NCI-H2196 (cell line): ENCODE measurements around the gene KCNJ6.
"Not testable (repeated sequence)": the region's sequence is repeated elsewhere in the genome, so short reads cannot be mapped to it uniquely, and the experiment has no call there.

Source experiments
- DNase-seq: peaks from one replicate; lab custom pipeline; 2025; ENCODE audit not compliant: unreplicated experiment; lab: John Stamatoyannopoulos, UW

Gene KCNJ6, protein sequence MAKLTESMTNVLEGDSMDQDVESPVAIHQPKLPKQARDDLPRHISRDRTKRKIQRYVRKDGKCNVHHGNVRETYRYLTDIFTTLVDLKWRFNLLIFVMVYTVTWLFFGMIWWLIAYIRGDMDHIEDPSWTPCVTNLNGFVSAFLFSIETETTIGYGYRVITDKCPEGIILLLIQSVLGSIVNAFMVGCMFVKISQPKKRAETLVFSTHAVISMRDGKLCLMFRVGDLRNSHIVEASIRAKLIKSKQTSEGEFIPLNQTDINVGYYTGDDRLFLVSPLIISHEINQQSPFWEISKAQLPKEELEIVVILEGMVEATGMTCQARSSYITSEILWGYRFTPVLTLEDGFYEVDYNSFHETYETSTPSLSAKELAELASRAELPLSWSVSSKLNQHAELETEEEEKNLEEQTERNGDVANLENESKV

DNA sequence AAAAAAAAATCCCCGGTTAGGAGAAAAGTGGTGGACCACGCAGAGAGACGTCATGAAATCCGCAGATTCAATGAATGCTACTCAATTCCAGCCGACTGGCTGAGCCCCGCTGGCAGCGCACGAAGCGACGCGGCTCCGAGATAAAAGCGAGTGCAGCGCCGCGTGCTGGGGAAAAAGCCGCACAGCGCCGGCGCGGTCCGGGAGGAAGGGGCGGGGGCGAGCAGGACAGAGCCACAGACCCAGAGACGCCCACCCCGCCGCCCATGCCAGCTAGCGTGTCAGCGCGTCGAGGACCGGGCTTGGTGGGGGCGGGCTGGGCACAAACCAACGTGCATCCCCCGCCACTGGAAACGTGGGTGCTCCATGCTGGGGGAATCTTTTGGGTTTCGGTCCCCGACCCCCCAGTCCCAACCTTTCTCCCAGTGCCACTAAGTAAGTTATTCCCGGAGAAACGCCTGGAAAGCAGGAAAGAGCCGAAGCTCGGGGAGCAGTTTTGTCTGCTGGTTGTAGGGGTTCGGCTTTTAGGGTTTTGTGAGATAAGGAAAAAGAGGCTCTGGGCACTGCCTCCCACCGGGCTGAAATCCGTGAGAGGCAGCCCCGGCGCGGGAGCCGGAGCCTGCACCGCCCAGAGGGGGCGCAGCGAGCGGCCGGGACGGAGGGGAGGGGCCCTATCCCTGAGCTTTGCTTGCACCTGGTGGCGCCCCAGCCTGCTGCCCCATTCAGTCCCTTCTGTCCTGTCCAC, at the start of gene KCNJ6:
Gene KCNJ6 (minus strand): TSS at position 148 of the 742 bp plus-strand sequence. CDS start 75,775 bp downstream, outside the sequence.
- peak; percentile 84 for DNase-seq

DNA sequence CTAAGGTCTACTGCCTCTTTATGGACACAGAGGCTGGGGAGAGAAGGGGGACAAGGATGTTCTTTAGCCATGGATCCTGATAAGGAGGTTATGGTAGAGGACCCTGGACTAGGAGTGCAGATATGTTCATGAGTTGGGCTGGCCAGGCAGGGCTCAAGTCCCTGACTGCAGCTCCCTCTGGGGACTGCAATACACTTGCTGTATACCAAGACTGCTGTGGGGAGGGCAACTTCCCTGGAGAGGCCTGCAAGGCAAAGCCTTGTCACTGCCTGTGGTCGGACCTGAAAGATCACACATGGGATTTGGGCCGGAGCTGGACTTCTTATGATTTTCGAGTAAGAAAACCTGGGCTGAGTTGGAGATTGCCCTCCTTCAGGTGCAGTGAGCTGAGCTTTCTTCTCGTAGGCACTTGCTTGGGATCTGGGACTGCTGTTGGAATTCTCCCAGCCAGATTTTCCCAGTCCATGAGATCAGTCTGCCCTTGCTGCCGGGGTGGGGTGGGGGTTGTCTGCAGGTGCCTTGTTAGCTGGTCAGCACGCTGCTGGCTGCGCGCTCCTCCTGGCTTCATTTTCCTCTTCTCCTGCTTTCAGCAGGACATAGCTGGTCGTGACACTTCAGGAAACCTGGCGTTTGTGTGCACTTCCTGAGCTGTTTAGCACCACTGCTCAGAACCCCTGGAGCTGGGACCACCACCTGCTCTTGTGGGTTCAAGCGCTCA, 49.0 kb upstream of the KCNJ6 start:
- no peak for DNase-seq

DNA sequence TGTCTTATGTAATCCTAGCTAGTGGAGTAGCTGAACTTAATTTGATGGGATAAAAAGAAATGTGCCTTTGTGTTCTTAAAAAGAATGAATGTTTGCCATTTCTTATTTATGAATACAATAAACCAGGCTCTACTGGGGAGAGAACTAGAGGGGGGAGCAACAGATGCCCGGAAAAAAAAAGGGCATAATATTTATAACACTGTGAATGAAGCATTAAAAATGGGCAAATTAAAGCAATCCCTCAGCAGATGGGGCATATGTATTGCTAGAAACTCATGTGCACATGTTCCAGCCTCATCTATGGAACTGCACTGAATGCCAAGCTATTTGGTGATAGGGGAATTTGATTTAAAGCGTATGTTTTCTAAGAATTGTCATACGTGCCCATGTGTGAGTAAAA, 42.3 kb upstream of the KCNJ6 start:
- DNase-seq, result no peak

DNA sequence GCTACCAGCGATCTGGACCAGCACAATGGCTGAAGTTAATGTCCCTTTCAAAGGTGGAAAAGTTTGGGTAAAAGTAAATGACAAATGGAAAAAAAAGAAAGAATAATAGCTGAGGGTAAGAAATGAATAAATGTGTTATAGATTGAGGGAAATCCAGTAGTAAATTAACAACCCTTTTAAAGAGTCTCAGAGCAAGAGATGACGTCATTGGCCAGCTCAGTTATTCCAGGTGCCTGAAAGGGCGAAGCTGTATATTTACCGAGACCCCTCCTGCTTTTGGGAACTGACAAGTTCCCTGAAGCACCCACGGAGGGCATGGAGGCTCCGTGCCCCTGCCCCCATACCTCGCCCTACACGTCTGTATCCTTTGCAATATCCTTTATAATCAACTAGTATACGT, 40.5 kb upstream of the KCNJ6 start:
- DNase-seq, result no peak

DNA sequence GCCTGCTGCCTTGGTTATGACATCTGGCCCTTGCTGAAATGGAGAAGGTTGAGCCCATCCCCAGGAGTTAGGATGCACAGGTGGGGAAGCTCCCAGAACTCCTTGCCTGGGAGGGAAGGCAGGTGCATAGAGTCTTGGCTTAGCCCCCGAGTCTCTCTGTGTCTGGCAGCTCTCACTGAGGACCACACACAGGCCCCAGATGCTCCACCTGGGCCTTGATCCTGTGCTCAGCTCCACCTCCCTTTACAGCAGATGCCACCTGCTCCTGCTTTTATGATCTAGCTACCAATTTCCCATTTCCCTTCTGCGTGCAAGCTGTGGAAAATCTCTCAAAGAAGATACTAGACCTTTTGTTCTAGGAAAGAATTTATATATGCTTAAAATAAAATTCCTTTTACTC, 28.8 kb upstream of the KCNJ6 start:
- no peak for DNase-seq

DNA sequence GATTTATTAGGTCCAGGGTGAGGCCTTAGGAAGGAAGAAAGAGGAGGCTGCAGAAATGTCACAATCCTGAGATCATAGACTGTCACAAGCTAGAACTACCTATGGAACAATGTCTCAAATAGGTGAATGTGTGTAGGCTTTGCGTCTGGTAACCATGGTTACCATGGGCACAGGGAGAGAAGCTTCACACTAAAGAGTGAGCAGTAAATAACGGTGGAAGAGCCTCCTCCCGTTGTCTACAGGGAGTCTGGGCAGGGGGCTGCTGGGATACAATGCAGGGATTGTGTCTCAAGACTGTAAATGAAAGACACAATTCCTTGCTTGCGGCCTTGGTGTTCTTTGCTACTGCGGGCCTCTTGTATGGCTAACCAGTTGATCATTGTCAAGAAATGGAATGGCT, 28.2 kb upstream of the KCNJ6 start:
- no peak for DNase-seq

DNA sequence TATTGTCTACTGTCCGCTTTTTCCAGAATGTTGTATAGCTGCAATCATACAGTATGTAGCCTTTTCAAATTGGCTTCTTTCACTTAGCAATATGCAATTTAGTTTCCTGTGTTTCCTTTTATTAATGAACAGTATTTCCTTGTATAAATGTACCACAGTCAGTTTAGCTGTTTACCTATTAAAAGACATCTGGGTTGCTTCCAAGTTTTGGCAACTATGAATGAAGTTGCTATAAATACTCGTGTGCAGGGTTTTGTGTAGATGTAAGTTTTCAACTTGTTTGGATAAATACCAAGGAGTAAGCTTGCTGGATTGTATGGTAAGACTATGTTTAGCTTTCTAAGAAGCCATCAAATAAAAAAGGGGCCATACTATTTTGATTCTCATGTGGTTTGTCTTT, 24.4 kb upstream of the KCNJ6 start:
- DNase-seq, result no peak

DNA sequence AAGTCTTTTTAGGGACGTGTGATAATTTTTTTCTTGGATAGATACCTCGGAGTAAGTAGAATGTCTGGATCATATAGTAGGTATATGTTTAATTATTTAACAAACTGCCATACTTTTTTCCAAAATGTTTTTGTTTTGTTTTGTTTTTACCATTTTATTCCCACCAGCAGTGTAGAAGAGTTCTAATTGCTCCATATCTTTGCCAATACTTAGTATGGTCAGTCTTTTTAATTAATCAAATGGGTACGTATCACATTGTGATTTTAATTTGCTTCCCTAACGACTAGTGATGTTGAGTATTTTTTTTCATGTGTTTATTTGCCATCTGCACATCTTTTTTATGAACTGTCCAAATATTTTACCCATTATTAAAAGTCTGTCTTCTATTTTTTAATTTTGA, 23.6 kb upstream of the KCNJ6 start:
- no peak for DNase-seq

DNA sequence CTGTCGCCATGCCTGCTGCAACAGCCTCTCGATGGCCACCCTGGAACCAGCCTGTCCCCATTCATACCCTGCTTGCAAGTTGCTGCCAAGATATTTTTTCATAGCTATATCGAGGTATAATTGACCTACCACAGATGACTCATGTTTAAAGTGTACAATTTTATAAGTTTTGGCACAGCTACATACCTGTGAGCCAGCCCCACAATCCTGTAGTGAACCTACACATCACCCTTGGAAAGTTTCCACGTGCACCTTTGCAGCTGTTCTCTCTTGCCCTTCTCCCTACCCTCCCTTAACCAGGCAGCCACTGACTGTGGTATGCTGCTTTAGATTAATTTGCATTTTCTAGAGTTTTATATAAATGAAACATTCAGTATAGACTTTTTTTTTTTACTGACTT, 23.0 kb upstream of the KCNJ6 start:
- peak; percentile 44 for DNase-seq

DNA sequence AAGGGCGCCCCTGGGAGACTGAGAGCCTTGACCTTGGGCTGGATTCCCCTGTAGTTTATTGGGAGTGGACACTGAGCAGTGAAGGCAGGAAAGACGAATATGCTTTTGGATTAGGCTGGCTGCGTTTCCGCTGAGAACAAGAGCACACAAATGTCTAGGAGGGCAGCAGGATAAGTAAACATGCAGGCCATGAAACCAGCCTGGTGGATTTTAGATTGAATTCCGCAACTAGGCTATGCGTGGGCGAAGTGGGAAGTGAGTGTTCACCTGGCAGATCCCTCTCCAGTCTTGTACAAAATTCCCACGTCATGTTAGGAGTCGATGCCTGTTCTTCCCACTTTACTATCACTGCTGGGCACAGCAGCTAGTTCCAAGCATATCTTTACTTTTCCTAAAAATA, 21.4 kb upstream of the KCNJ6 start:
- no peak for DNase-seq

DNA sequence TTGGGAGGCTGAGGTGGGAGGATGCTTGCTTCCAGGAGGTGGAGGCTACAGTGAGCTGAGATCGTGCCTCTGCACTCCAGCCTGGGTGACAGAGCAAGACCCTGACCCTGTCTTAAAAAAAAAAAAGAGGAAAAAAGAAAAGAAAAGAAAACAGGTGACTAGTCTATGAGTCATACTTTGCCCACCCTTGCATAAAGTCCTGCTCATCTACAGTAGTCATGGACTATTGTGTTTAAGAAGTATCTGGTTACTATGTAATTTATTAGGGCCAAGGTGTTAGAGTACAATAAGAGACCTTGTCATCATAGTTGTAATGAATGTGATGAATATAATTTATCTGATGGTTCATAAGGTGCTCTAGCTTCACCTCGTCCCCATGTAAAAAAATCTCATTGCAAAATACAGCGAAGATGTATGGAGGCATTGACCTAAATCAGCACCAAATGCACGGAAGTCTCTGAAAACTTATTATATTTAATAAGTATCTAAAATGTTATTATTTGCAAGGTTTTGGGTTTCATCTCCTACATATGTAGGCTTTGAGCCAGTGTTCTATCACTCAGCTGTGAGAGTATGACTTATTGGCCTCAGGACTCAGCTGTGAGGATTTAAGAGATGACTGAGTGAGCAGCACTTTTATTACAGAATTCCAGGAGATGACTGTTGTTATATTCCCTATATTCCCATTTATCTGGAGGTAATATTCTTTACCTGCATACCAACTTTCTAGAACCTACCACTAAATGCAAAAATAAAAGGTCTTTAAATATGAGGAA, 19.9 kb upstream of the KCNJ6 start:
- DNase-seq, result no peak

DNA sequence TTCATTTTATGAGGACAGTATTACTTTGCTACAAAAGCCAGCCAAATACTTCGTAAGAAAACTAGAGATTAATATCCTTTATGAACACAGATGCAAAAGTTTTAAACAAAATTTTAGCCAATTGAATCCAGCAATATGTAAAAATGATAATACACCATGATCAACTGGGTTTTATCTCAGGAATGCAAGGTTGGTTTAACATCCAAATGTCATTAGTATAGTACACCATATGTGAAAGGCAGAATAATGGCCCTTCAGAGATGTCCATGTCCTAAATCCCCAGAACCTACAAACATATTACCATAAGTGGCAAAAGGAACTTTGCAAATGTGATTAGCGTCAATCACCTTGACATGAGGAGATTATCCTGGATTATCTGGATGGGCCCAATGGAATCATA, 16.7 kb upstream of the KCNJ6 start:
- DNase-seq, result no peak

DNA sequence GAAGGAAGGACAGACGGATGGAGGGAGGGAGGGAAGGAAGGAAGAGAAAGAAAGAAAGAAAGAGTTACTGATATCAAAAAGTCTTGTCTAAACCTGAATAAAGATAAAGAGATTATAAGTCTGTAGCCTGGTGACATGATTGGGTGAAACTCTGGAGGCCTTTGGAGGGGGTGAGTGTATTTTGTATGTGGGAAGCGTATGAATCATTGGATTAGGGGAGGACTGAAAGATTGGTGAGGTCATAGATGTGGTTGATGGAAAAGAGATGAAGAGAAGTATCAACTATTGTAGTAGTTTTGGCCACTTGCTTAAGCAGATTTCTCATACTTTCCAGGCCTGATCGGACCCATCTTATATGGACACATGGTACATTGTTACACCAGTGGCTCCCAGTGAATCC, 11.5 kb upstream of the KCNJ6 start:
- no peak for DNase-seq

DNA sequence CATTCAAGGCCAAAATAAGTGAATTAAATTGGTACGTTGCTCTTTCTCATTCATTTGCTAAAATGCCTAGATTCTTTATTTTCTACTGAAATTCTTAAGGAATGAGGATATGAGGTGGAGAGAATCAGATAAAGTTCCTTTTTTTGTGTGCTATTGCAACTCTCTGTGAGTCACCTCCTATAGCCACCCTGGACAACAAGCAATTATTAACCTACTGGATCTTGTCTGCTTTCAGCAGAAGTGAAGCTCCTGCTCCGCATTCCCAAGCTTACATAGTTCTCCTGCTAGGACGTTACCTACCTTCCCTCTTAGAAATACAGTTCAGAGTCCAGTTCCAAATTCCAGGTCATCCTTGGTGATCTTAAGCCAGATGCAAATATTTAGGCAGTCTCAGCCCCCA, 4.8 kb upstream of the KCNJ6 start:
- DNase-seq, result no peak

DNA sequence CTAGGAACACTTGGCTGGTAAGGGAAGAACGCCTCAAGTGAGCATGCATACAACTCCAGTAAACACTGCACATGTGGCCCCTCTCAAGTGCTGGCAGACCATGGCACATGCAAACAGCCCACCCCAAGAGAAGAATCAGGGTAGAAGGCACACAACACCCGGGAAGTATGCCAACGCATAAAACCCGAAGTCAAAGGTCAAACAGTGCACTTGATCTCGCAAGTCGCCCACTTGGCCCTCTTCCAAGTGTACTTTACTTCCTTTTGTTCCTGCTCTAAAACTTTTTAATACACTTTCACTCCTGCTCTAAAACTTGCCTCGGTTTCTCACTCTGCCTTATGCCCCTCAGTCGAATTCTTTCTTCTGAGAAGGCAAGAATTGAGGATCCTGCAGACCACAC, 4.0 kb upstream of the KCNJ6 start:
- not testable (repeated sequence) for DNase-seq

DNA sequence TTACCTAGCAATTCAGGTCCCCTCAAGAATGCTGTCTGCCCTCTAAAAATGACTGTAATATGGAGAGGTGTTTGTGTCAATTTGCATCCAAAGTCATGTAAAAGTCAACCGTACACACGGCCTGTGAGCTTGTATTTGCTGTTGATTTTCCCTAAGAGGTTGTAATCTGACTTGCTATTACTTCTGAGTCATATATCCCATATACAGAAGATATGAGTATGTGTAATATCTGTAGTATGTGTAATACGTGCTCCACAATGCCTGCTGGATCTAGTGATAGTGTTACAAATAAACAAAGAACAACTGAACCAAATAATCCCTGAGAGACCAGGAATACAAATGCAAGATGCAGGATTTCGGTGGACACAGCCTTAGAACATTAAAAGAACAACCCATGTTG, 1.4 kb upstream of the KCNJ6 start:
- no peak for DNase-seq

DNA sequence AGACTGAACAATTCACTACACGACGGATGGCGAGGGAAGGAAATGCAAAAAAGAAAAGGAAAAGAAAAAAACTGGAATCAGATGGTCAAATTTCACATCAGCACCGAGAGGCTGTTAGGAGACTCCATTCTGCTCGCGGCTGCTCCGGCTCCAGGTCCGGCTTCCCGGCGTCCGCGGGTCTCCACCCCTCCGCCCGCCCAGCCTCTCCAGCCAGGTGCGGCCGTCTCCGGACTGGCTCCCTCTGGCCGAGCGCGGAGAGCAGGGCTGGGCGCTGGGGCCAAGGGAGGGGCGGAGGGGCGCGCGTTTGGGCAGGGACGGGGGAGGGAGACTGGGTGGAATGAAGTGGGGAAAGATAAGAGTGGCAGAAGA, 332 bp downstream of the KCNJ6 start:
- peak; percentile 73 for DNase-seq

DNA sequence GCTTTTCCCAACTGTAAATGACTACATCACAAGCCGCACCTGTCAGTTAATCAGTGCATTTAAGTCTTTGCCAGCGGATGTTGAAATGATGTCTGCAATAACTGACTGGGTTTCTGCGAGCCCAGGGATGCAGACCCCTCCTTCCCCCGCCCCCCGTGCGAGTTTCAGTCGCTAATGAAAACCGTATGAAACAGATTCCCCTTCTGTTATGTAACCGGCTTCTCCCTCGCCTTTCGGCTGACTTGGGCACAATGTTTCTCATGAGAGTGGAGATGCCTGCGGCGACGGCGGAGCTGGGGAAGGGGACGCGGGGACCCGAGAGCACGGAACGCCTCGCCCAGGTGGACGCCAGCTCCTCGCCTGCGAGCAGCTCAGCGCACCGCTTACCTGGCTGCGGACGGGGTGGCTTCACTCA, 753 bp downstream of the KCNJ6 start:
- no peak for DNase-seq

DNA sequence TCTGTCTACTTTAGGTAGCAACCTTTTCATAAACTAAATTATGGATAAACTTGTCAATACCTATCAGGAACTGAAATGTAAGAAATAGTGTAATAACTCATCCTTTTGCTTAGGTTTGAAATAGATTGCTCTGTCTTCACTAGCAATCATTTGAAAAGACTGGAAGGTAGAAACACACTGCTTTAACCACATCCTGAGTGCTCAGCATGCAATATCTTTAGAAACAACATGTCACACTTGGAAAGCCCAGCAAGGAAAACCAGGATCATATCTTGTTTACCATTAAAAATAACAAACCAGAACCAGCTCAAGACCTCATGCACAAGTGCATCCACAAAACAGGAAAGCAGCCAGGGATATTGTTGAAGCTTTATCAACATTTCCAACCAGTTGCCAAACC, 3.6 kb downstream of the KCNJ6 start:
- peak; percentile 12 for DNase-seq

DNA sequence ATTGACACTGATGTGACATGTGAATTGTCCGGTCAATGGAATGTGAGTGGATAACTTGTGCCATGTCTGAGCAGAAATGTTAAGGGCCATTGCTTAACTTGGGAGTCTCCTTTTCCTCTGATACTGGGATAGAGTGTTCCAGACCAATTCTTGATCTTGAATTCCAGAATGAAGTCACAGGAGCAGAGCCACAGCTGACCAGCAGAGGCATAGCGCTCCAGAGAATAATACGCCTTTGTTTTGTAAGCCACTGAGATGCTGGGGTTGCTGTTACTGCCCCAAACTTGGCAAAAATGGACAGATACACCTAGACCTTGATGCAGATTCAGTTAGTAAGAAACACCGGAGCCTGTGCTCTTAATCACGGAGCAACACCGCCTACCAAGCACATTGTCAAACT, 6.3 kb downstream of the KCNJ6 start:
- no peak for DNase-seq

DNA sequence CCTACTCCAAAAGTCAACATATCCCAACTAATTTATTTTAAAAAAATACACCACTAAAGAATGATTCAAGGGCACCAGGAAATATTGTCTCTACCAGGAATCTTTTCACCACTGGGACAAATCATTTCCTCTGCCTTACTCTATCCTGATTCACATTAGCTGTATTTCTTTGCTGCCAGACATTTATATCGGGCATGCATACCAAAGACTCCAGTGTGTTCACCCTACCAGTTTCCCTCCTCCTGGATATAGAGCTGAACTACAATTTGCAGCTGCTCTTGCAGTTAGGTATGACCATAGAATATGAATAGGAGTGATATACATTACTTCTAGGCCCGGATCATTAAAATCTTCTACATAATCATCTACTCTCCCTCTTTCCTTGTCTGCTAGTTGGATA, 7.6 kb downstream of the KCNJ6 start:
- no peak for DNase-seq
